A673 (cell line): ENCODE measurements around the gene RNF2.

Source experiments
- EZH2 ChIP-seq: fragments of 200-600 bp; sonication (generic); IDR thresholded peaks from 2 replicates; pipeline ENCODE4 v1.6.1; 2017; ENCODE audit warnings: borderline replicate concordance, low read depth, mild to moderate bottlenecking, mixed read lengths, antibody characterized with exemption, low read length; ENCODE audit not compliant: poor library complexity, severe bottlenecking
- TF ChIP-seq, protein P1 (sequence below): fragments of 300-800, 200-600 bp; sonication (generic); conservative IDR thresholded peaks from 2 replicates; pipeline ENCODE4 v1.5.1; 2017; ENCODE audit warnings: low read depth, mild to moderate bottlenecking, antibody characterized with exemption, low read length, moderate library complexity, mixed read lengths

DNA sequence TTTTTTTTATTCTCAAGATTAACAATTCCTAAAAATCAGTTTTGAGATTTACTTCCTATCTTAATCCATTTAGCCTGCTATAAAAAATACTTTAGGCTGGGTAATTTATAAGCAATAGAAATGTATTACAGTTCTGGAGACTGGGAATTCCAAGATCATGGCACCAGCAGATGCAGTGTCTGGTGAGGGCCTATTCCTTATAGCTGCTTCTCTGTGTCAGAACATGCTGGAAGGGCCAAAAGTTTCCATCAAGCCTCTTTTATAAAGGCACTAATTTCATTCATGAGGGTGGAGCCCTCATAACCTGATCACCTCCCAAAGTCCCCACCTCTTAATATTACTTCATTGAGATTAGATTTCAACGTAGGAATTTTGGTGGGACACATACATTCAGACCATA is 41.7 kb downstream of the RNF2 start:
- TF ChIP-seq, protein P1, sequence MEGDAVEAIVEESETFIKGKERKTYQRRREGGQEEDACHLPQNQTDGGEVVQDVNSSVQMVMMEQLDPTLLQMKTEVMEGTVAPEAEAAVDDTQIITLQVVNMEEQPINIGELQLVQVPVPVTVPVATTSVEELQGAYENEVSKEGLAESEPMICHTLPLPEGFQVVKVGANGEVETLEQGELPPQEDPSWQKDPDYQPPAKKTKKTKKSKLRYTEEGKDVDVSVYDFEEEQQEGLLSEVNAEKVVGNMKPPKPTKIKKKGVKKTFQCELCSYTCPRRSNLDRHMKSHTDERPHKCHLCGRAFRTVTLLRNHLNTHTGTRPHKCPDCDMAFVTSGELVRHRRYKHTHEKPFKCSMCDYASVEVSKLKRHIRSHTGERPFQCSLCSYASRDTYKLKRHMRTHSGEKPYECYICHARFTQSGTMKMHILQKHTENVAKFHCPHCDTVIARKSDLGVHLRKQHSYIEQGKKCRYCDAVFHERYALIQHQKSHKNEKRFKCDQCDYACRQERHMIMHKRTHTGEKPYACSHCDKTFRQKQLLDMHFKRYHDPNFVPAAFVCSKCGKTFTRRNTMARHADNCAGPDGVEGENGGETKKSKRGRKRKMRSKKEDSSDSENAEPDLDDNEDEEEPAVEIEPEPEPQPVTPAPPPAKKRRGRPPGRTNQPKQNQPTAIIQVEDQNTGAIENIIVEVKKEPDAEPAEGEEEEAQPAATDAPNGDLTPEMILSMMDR = no peak
- no peak for TF ChIP-seq EZH2
